Posterior vena cava (tissue), 2 donors: ENCODE measurements around the gene RADIL. TPM values are rescaled to one million over a fixed set of nuclear protein-coding genes. Genes with fewer than 3 reads are reported as not detected.

Experiments used
- DNase-seq: peaks from one replicate; pipeline ENCODE4 v3.0.0-alpha.2; 2020; ENCODE audit warnings: low spot score
- intact Hi-C, 2 donors: fragments of 100-400 bp; cut with DNase I; formaldehyde crosslinking; loops; one replicate each; pipeline versions ENCODE4 v1.14.1 to v1.14.2; 2022 to 2023
- total RNA-seq, 2 donors: library from RNA; stranded (reverse); fragmentation: NEBNext Ultra II Directional; extraction: Animal tissue kit (Norgen Biotek cat#: 25700); gene quantifications; one replicate each; pipeline ENCODE4 v1.2.1, GENCODE V29; 2021
- donor health status: DM: yes; HTN: yes; CAD: no.
- donor health status: DM: yes; HTN: yes; CAD: no.

Gene RADIL
- total RNA-seq, 2 donors from 2014 or later = 4.3 to 5.0 TPM

GRCh38 chr7:4884164-4884563, 648 bp upstream of the RADIL start:
- intact Hi-C loops = no loop called here

GRCh38 chr7:4883033-4883371, 514 bp downstream of the RADIL start:
- intact Hi-C loops = no loop called here
- peak; percentile 80 for DNase-seq

More at GRCh38 chr7:4884164-4884563, 648 bp upstream of the RADIL start:
- DNase-seq = peak; percentile 44

- peak; percentile 90 for DNase-seq
- intact Hi-C loops = no loop called here
Measured at GRCh38 chr7:4882169-4883032, 1.1 kb downstream of the RADIL start.

GRCh38 chr7:4880218-4880617, 3.3 kb downstream of the RADIL start:
- peak; percentile 62 for DNase-seq
- intact Hi-C loops = no loop called here

- intact Hi-C loops = loop anchor here in 1 of 2 donors (10.0 kb wide), 1 partner anchor 75 kb away; no protein-coding TSS in a partner anchor
Measured at GRCh38 chr7:4879396-4880081, 4.0 kb downstream of the RADIL start.

GRCh38 chr7:4878336-4879335, 4.9 kb downstream of the RADIL start:
- intact Hi-C loops = loop anchor here in 1 of 2 donors (10.0 kb wide), 1 partner anchor 74 kb away; no protein-coding TSS in a partner anchor
- DNase-seq = peak; percentile 75

More at GRCh38 chr7:4879396-4880081, 4.0 kb downstream of the RADIL start:
- peak; percentile 46 for DNase-seq

GRCh38 chr7:4876586-4876985, 6.9 kb downstream of the RADIL start:
- intact Hi-C loops = loop anchor here in 1 of 2 donors (10.0 kb wide), 1 partner anchor 72 kb away; no protein-coding TSS in a partner anchor
- DNase-seq = peak; percentile 55

- DNase-seq = peak; percentile 52
- intact Hi-C loops = loop anchor here in 1 of 2 donors (10.0 kb wide), 1 partner anchor 71 kb away; no protein-coding TSS in a partner anchor
Measured at GRCh38 chr7:4875391-4875790, 8.1 kb downstream of the RADIL start.

- intact Hi-C loops = loop anchor here in 1 of 2 donors (10.0 kb wide), 1 partner anchor 69 kb away; no protein-coding TSS in a partner anchor
- peak; percentile 59 for DNase-seq
Measured at GRCh38 chr7:4873071-4873944, 10.2 kb downstream of the RADIL start.

- intact Hi-C loops = loop anchor here in 1 of 2 donors (10.0 kb wide), 1 partner anchor 67 kb away; no protein-coding TSS in a partner anchor
- peak; percentile 69 for DNase-seq
Measured at GRCh38 chr7:4871930-4872675, 11.4 kb downstream of the RADIL start.

GRCh38 chr7:4871056-4871680, 12.3 kb downstream of the RADIL start:
- DNase-seq = peak; percentile 70
- intact Hi-C loops = loop anchor here in 1 of 2 donors (10.0 kb wide), 1 partner anchor 66 kb away; no protein-coding TSS in a partner anchor

GRCh38 chr7:4868493-4868892, 15.0 kb downstream of the RADIL start:
- intact Hi-C loops = loop anchor here in 1 of 2 donors (10.0 kb wide), 1 partner anchor 64 kb away; no protein-coding TSS in a partner anchor
- no peak for DNase-seq

- intact Hi-C loops = loop anchor here in 1 of 2 donors (10.0 kb wide), 1 partner anchor 62 kb away; no protein-coding TSS in a partner anchor
- peak; percentile 12 for DNase-seq
Measured at GRCh38 chr7:4866528-4867496, 16.7 kb downstream of the RADIL start.

- intact Hi-C loops = loop anchor here in 1 of 2 donors (10.0 kb wide), 1 partner anchor 57 kb away; no protein-coding TSS in a partner anchor
- DNase-seq = peak; percentile 46
Measured at GRCh38 chr7:4862156-4862555, 21.4 kb downstream of the RADIL start.

- no peak for DNase-seq
- intact Hi-C loops = loop anchor here in 1 of 2 donors (10.0 kb wide), 1 partner anchor 57 kb away; no protein-coding TSS in a partner anchor
Measured at GRCh38 chr7:4861673-4862072, 21.8 kb downstream of the RADIL start, which contains the start of gene PAPOLB. Gene PAPOLB, minus strand, starts transcription at chr7:4862030. Its CDS starts 220 bp downstream, at chr7:4861810.
